Adrenal gland (tissue), 12 donors: ENCODE results near the gene ADAMTS17. TPM values are rescaled to one million over a fixed set of nuclear protein-coding genes. Genes with fewer than 3 reads are reported as not detected.

ENCODE experiments used
- DNase-seq, 7 donors: peaks; one replicate each; pipeline ENCODE4 v3.0.0-alpha.2; 2019 to 2020
- H3K27ac ChIP-seq, 5 donors: fragments of 200-600 bp; sonication (generic) in 4 of 5; 1 replicate in 3 of 5; 2 replicates in 2 of 5; pipeline versions ENCODE4 v1.5.1 to v1.8.0; 2016 to 2020; ENCODE audit warnings: mild to moderate bottlenecking in 1 of 5
- H3K27me3 ChIP-seq: fragments of 200-600 bp; 2 replicates; pipeline ENCODE4 v1.8.0; 2021
- H3K36me3 ChIP-seq, 2 donors: fragments of 200-600 bp; replicated peaks in 1 of 2; 1 replicate in 1 of 2; 2 replicates in 1 of 2; pipeline versions ENCODE4 v1.5.1 to v1.8.0; 2018 to 2022
- H3K4me1 ChIP-seq, 2 donors: fragments of 200-600 bp; replicated peaks in 1 of 2; 1 replicate in 1 of 2; 2 replicates in 1 of 2; pipeline versions ENCODE4 v1.5.1 to v1.8.0; 2018 to 2021
- H3K4me3 ChIP-seq, 4 donors: fragments of 200-600 bp; sonication (generic) in 3 of 4; one replicate each; pipeline ENCODE4 v1.5.1; 2016 to 2018
- H3K9me3 ChIP-seq, 3 donors: fragments of 200-600 bp; sonication (generic) in 1 of 3; replicated peaks in 1 of 3; 1 replicate in 2 of 3; 2 replicates in 1 of 3; pipeline versions ENCODE4 v1.5.1 to v1.8.0; 2016 to 2021
- CTCF ChIP-seq, 6 experiments: fragments of 450-650 bp in 4 of 6; fragments of 200-600 bp in 2 of 6; sonication (generic) in 1 of 6; IDR thresholded peaks; 1 replicate in 5 of 6; 2 replicates in 1 of 6; pipeline versions ENCODE4 v1.5.1 to v1.8.0; 2016 to 2021; ENCODE audit warnings: antibody characterized with exemption in 6 of 6, mild to moderate bottlenecking in 2 of 6, moderate library complexity in 1 of 6
- POLR2A ChIP-seq, 2 donors: fragments of 450-650 bp; IDR thresholded peaks; one replicate each; pipeline ENCODE4 v1.6.1; 2017; ENCODE audit warnings: antibody characterized with exemption in 2 of 2, mild to moderate bottlenecking in 2 of 2, moderate library complexity in 1 of 2
- WGBS, 4 donors: extraction: QIAGEN DNeasy Blood & Tissue Kit in 2 of 4; methylation state at CpG; one replicate each; pipeline versions ENCODE4 v1.1.5 to v1.1.7; 2013 to 2017; 5-methylcytosine and 5-hydroxymethylcytosine counted together
- intact Hi-C, 2 donors: fragments of 100-400 bp; cut with DNase I; formaldehyde crosslinking; loops; one replicate each; pipeline versions ENCODE4 v1.14.1 to v1.15.0; 2022 to 2023
- polyA plus RNA-seq, 3 donors: library from polyadenylated mRNA; stranded (reverse); fragments of 200-250 nt in 2 of 3; fragments of 350-450 nt in 1 of 3; fragmentation: Illumina TruSeq in 1 of 3; extraction: RNeasy Lipid Tissue Mini Kit (QIAGEN cat#74804) in 1 of 3; gene quantifications; one replicate each; pipeline ENCODE4 v1.2.3, GENCODE V29; 2013 to 2014
- total RNA-seq, 9 donors: library from RNA; depleted of rRNA in 4 of 9; stranded (reverse); fragments of >200 nt in 4 of 9; fragments of 120-200 nt in 1 of 9; fragmentation: NEBNext Ultra II Directional in 1 of 9; extraction: Animal tissue kit (Norgen Biotek cat#: 25700) in 1 of 9; gene quantifications; one replicate each; pipeline versions ENCODE4 v1.1.0 to v1.2.4, GENCODE V29; 2013 to 2023
- donor health status: healthy with polysubstance abuse.
- donor health status: Bipolar disorder and iron deficiency.
- donor health status: DM: yes; HTN: yes; CAD: no.
- donor health status: DM: no; HTN: no; CAD: no.
- donor health status: DM: no; HTN: no; CAD: no.
- donor health status: DM: yes; HTN: yes; CAD: no.

The ADAMTS17 gene
- total and polyA plus RNA-seq, 12 donors, result 0.51 to 14.8 (median 2.9) TPM

- H3K9me3 ChIP-seq, result no peaks in the 10 kb centered on the region
- H3K27ac ChIP-seq, result no peak overlapping the region
- DNase-seq, result no peak
- H3K4me3 ChIP-seq, result no peak overlapping the region
- H3K36me3 ChIP-seq, result no peaks in the 10 kb centered on the region
- WGBS, 4 donors, result 92 to 97% (median 96%) methylated on average over 35 of the region's 35 CpGs
- intact Hi-C loops, result no loop called here
- H3K4me1 ChIP-seq, result no peaks in the 10 kb centered on the region
- no peaks in the 10 kb centered on the region for H3K27me3 ChIP-seq
- no peak for TF ChIP-seq CTCF (IDR thresholded peaks at IDR 0.05)
- TF ChIP-seq POLR2A (IDR thresholded peaks at IDR 0.05), result no peak
These were observed 49.8 kb downstream of the ADAMTS17 start for GRCh38 chr15:100292010-100292409.

- TF ChIP-seq CTCF (IDR thresholded peaks at IDR 0.05) (no peak), POLR2A (IDR thresholded peaks at IDR 0.05) (no peak)
- no peaks in the 10 kb centered on the region for H3K27me3 ChIP-seq
- H3K36me3 ChIP-seq, result no peaks in the 10 kb centered on the region
- intact Hi-C loops, result no loop called here
- no peak overlapping the region for H3K4me3 ChIP-seq
- no peaks in the 10 kb centered on the region for H3K4me1 ChIP-seq
- H3K9me3 ChIP-seq, result no peaks in the 10 kb centered on the region
- no peak overlapping the region for H3K27ac ChIP-seq
- 52 to 76% (median 68%) methylated on average over 2 of the region's 2 CpGs for WGBS, 4 donors
- no peak for DNase-seq
These were observed 50.7 kb downstream of the ADAMTS17 start for GRCh38 chr15:100291106-100291505.

GRCh38 chr15:100285641-100286295, 56.0 kb downstream of the ADAMTS17 start:
- TF ChIP-seq POLR2A (IDR thresholded peaks at IDR 0.05), result no peak
- TF ChIP-seq CTCF (IDR thresholded peaks at IDR 0.05), result no peak
- Histone ChIP-seq H3K4me1 (no peaks in the 10 kb centered on the region), H3K27me3 (no peaks in the 10 kb centered on the region), H3K9me3 (no peaks in the 10 kb centered on the region), H3K4me3 (no peak overlapping the region), H3K36me3 (no peaks in the 10 kb centered on the region), H3K27ac (no peak overlapping the region)
- no peak for DNase-seq
- 88 to 95% (median 93%) methylated on average over 11 to 15 of the region's 15 CpGs for WGBS, 4 donors
- intact Hi-C loops, result no loop called here

GRCh38 chr15:100284701-100285100, 57.1 kb downstream of the ADAMTS17 start:
- no peak for TF ChIP-seq POLR2A (IDR thresholded peaks at IDR 0.05)
- no peak for TF ChIP-seq CTCF (IDR thresholded peaks at IDR 0.05)
- peak in 1 of 7 donors; percentile 29 for DNase-seq
- no peak overlapping the region for H3K4me3 ChIP-seq
- intact Hi-C loops, result no loop called here
- WGBS, 4 donors, result 64 to 80% (median 75%) methylated on average over 6 of the region's 6 CpGs
- H3K36me3 ChIP-seq, result no peaks in the 10 kb centered on the region
- H3K27ac ChIP-seq, result no peak overlapping the region
- H3K27me3 ChIP-seq, result no peaks in the 10 kb centered on the region
- no peaks in the 10 kb centered on the region for H3K9me3 ChIP-seq
- H3K4me1 ChIP-seq, result no peaks in the 10 kb centered on the region
